HG03457 (cell line): ENCODE results near the gene CHEK1.
"Not testable (repeated sequence)": the region's sequence is repeated elsewhere in the genome, so short reads cannot be mapped to it uniquely, and the experiment has no call there.

Experiments
- ATAC-seq: cut with Tn5 transposase; IDR thresholded peaks from one replicate; pipeline ENCODE4 v1.9.1; 2021; ENCODE audit warnings: moderate number of reproducible peaks; ENCODE audit not compliant: unreplicated experiment

CHEK1 gene

DNA sequence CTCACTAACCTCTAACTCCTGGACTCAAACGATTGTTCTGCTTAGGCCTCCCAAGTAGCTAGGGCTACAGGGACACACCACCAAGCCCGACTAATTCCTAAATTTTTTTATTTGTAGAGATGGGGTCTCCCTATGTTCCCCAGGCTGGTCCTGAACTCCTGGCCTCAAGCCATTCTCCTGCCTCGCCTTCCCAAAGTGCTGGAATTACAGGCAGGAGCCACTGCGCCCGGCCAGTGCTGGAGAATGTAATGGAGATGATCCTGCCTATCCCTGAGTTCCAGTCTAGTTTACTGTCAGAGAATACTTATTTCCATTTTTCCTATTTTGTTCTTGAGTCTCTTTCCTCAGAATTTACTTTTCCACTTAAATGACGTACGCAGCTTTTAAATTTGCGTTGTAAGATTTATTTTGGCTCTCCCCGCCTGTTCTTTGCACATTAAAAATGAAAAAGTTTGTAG, at the start of gene CHEK1:
Gene CHEK1, plus strand, starts transcription at position 408 of the 458 bp plus-strand sequence. CDS start 1,606 bp downstream, outside the sequence.
- ATAC-seq = no peak

DNA sequence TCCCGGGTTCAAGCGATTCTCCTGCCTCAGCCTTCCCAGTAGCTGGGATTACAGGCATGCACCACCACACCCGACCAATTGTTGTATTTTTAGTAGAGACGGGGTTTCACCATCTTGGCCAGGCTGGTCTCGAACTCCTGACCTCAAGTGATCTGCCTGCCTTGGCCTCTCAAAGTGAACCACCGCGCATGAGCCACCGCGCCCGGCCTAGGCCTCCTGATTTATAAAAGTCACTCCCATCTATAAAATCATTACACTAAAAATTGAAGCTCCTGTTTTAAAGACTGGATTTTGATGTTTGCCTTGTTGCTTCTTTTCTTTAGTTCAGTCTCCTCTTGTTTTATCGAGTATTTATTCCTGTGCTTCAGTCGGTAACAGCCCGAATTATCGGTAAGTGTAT, 47.8 kb upstream of the CHEK1 start:
- ATAC-seq = not testable (repeated sequence)

DNA sequence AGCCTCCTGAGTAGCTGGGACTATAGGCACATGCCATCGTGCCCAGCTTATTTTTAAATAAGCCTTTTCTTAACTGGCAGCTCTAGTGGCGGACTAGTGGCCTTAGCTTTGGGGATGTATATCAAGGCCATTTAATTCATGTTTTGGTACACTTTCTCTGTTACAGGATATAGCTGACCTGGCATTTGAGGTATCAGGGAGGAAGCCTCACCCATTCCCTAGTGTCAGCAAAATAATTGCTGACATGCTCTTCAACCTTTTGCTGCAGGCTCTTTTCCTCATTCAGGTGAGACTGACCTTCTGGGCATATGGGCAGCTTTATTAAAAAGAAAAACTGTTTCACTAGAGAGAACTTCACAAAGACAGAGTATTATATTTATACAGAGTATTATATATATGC, 46.2 kb upstream of the CHEK1 start:
- ATAC-seq = no peak

DNA sequence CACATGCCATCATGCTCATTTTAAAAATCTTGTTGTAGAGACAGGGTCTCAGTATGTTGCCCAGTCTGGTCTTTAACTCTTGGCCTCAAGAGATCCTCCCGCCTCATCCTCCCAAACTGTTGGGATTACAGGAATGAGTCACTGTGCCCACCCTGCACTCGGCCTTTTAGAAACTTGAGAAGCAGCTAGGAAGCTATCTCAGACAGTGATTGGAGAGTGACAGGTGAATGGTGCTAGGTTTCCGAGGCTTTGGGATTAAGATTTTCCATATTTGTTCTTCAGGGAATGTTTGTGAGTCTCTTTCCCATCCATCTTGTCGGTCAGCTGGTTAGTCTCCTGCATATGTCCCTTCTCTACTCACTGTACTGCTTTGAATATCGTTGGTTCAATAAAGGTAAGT, 45.2 kb upstream of the CHEK1 start:
- no peak for ATAC-seq

DNA sequence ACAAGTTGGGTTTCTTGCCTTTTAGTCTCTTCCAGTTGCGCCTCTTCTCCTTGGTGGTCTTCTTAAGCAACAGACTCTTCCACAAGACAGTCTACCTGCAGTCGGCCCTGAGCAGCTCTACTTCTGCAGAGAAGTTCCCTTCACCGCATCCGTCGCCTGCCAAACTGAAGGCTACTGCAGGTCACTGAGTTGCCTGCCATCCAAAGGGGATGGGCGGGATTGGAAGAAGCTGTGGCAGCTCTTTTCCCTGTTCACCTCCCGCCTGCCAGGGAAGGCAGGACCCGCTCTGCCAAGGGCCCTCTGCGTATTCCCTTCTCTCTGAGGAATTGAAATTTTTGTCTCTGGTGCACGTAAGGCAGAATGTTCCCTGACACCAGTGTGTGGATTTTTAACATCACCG, 41.5 kb upstream of the CHEK1 start:
- ATAC-seq = no peak

DNA sequence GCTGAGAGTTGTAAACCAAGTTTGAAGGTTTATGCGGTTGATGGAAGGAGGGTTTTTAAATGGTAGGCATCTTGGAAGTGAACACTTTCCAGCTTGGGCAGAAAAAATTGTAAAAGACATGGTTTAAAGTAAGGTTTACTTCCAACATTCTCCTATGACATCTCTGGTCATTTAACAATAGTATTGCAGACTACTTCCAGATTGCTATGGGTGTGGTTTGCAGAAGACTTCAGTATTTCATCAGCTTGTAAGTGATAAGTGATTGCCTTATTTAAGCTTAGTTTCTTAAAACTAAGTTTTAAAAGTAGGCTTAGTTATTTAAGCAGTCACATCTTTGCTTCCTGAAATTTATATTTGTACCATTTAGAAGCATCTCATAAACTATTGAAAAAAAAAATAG, 39.5 kb upstream of the CHEK1 start:
- no peak for ATAC-seq

DNA sequence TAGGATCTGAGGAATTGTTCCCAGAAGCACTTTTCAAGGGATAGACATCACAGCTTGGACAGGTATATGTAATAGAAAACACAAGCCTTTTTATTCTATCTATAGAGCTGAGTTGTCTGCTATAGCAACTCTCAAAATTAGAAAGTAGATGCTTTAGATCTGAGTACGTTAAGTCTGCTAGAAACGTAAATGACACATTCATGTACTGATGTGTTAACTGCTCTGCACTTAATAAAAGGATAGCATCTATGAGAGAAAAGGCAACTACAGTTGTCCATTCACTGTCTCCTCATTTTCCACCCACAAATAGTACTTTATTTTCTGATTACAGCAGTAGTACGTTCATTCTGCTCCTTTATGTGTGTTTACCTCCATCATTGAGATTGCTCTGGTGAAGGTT, 38.3 kb upstream of the CHEK1 start:
- no peak for ATAC-seq

DNA sequence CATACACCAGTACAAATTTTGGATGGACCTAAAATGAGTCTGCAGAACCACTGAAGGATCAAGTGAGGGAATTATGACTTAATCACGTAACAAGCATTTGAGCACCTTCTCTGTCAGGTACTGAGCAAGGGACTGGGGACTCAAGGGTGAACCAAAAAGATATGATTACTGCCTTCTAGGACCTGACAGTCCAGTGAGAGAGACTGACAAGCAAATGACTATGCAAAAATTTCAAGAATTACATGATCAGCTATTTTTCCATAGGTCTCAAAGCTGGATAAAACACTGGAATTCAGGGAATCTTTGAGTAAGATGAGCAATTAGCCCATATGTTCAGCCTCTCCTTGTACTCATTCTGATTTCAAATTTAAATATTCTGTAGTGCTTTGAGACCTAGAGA, 37.5 kb upstream of the CHEK1 start:
- no peak for ATAC-seq

DNA sequence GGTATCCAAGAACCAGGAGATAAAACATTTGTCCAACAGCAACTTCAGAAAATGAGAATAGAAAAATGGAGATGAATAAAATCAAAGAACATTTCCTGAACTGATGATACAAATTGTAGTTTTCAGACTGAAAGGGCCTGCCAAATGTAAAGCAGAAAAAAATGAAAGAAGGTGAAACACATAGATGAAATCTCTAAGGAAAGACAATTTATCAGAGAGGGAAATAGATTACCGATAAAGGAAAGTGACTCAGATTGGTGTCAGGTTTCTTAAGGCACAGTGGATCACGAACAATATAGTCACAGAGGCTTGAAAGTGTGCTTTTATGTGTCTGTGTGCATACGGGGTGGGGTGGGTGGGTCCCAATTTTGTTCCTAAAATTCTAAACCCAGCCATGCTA, 36.5 kb upstream of the CHEK1 start:
- no peak for ATAC-seq

DNA sequence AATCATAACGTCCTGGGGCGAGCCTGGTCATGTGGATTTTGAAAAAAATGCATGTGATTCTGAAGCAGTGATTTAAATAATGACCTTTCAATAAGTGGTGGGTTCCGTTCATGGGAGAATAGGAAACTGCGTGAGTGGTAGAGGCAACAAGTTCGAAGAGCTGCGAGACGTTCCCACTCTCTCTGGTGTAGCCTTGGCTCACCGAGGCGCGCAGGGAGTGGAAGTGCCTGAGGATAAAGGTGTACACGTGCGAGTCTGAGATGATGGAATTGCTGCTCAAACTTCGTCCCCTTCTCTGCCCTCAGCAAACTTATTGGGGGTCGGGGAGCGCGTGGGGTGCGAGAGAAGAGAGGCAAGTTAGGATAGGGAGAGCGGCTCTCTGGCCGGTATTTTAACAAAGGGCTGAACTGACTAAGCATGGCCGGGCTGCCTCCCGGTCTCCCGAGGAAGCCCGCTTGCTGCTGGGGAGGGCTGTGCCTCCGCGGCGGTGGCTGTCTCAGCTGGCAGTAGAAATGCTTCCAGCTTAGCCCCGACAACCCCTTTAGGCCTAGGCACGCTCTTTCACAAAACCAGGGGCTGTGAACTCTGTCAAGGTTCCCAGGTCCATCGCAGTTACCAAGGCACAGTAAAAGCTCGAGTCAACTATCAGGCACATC, 33.2 kb upstream of the CHEK1 start:
- peak; percentile 11 for ATAC-seq

DNA sequence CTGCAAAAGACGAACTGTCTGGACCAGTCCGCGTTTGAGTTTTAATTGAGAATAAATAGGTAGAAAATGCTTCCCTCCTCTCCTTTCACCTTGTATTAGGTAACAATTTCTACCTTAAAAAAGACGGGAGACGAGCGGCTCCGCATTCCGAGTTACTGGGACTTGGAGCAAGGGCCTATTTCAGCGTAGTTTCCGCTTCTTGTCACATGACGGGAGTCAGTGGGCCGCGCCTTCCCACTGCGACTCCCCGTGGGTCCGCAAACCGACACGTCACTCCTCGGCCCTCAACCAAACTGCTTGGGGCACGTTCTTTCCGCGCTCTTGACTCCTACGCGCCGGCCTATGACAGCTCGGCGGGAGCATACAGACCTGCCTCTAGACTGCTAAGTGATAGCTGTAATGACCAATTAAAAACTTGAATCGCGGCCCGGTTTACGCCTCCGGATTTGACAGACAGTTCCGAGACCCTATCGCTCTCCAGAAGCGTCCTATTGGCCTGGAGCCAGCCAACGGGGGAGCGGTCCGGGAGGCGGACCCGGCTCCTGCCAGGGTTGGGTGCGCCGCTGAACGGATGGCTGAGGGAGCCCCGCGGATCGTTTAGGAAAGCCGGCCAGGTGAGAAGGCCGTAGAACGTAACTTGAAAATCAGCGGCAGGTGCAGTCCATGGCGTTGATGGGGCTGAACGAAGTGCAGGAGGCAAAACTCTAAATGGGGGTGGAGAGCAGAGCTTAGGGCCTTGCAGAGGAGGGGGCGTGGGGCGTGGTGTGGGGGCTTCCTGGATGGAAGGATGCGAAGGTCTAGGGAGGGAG, 32.5 kb upstream of the CHEK1 start, which contains the start of gene STT3A:
Gene STT3A, plus strand, starts transcription at position 548 of the 809 bp plus-strand sequence. CDS start 3,064 bp downstream, outside the sequence.
- ATAC-seq = peak; percentile 97

DNA sequence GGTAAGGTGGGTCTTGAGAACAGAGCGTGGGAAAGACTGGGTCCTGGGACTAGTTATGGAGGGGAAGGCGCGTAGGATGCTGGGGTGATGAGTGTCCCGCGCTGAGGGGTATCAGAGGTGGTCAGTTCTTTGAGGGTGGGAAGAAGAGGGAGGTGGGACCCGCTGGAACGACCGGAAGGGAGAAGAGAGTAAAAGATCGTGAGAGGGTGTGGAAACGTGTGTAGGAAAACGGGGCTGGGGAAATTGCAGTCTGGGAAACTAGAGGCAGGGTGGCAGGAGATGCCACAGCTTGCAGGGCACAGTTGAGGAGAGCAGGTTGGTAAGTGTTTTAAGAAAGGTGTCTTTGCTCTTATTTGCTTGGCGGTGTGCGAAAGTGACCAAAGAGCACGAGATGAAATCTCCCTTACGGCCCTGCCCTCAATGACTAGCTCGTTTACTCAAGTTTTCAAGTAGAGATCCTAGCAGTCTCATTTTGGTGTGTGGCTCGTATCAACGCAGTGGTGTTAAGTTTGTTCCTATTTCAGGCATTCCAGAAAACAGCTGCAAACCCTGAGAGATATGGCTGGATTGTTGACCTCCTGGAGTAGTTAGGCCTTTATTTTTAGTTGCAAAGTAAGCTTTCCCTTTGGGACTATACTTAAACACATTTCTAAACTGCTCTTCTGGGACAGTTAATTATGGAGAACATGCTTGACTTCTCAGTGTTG, 31.7 kb upstream of the CHEK1 start:
- no peak for ATAC-seq

DNA sequence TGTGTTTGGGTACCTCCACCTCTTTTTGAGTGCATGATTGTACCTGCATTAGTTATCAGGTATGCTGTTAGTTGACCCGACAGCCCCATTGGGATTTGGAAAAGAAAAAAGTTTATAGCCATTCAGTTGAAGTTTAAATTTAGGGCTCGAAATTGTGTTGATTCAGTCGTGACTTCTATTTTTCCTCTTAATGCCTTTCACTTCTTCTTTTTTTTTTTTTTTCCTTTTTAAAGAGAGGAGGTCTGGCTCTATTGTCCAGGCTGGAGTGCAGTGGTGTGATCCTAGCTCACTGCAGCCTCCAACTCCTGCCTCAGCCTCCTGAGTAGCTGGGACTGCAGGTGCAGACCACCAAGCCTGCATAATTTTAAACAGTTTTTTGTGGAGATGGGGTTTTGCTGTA, 30.0 kb upstream of the CHEK1 start:
- no peak for ATAC-seq

DNA sequence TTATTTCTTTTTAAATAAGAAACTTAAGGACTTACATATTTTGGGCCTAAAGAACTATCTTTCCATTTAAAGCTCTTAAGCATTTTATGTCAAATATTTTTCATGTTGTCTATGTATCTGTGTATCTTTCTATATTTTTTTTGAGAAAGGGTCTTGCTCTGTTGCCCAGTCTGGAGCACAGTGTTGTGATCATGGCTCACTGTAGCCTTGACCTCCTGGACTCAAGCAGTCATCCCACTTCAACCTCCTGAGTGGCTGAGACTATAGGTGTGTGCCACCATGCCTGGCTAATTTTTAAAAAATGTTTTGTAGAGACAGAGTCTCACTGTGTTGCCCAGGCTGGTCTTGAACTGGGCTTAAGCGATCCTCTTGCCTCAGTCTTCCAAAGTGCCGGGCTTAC, 24.3 kb upstream of the CHEK1 start:
- no peak for ATAC-seq

DNA sequence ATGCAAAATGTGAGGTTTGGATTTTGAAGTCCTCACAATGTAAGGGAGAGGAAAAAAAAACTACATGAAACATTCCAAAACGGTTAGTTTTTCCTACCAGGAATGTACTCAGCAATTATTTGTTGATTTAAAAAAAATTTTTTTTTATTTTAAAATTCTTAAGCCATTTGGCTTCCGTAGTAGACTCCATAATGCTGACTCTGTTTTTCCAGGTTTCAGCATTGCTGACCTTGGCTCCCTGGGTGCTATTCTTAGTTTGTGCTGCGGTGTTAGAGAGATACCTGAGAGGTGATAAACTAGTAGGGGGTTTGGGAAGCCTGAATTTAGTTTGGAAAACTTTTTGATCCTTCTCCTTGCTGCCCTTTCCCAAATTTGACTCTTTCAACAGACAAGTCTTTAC, 21.8 kb upstream of the CHEK1 start:
- ATAC-seq = no peak

DNA sequence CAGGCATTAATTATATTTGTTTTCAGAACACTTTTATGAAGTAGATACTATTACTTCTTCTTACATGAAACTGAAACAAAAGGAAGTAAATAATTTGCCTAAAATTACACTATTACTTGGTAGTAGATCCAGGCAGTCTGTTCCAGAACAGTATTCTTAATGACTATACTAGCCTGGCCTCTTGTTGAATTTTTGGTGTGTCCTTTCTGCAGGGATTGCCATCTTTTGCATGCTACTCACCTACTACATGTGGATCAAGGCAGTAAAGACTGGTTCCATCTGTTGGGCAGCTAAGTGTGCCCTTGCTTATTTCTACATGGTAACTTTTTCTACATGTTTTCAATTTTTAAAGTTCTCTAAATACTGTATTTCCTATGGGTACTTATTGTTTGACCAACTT, 19.5 kb upstream of the CHEK1 start:
- no peak for ATAC-seq

DNA sequence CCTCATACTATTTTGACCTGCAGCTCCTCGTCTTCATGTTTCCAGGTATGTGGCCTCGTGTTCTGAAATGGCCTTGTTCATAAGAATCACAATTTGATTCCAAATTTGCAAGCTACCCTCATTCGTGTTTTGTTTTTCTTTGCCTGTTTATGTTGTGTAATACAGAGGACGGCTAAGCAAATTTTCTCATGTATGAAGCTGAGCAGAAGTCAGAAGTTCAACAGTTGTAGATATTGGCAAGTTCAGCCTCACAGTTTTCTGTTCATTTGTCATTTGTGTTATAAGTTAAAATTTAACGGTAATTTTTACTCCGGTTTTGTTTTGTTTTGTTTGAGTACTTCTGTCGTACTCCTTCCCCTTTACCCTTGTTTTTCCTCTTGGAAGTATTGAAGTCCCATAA, 15.4 kb upstream of the CHEK1 start:
- no peak for ATAC-seq

DNA sequence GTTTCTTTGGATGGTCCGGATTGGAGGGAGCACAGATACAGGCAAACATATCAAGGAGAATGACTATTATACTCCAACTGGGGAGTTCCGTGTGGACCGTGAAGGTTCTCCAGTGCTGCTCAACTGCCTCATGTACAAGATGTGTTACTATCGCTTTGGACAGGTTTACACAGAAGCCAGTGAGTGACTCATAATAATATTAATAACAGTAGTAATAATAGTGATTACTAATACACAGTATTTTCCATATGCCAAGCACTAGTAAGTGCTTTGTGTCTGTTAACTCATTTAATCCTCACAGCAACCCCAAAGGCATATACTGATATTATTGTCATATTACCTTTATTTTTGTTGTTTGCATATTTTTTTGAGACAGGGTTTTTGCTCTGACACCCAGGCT, 6.6 kb upstream of the CHEK1 start:
- no peak for ATAC-seq

DNA sequence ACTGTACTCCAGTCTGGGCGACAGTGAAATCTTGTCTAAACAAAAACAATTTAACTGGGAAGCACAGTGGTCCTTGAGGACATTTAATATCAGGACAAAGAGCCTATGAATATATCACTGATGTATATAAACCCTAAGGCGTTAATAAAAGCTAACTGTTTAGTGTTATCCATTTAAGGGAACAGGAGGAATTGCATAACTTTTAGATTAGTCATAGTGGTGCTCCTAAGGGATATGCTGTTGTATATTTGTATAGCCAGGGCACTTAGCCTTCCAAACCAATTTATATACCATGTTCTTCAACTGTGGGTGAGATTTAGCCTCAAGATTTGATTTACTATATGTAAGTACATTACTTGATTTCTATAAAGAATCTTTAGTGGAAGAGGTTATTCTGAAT, 3.0 kb upstream of the CHEK1 start:
- ATAC-seq = no peak

DNA sequence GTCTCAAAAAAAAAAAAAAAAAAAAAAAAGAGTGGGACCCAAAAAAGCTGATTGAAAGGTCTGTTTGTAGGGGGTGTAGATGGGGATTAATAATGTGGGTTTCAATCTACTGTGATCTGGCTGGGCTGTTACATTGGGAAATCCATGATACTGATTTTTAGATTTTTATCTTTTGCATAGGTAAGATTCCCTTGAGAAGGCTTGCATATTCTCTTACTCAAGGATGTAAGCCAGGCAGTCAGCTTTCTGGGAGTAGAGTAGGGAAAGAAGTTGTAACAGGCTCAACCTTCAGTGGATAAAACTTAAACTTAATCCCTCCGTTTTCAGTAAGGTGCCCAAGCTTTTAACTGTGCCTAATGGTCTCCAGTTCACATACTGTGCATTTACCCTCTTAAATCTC, 1.9 kb upstream of the CHEK1 start:
- ATAC-seq = no peak

DNA sequence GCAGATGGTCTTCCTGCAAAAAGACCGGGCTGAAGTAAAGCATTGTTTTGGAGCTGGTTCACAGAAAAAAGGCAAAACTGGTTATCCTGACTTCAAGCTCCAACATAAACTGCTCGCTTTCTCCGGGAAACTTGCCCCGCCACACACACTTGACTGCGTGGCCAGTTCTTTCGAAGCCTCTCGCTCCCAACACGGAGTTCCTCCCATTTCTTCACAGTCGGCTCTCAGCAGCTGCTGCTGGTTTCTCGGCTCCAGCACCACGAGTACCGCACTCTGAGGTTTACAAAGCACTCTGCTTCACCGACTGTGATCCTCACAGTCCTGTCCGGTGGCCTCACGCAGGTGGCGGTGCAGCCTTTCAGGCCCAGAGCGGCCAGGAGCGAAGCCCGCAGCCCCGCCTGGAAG, 264 bp downstream of the CHEK1 start:
- no peak for ATAC-seq
